Stimulated activated CD4-positive, alpha-beta T cell treated with anti-CD3 and anti-CD28 coated beads, TNF-alpha, amount 100 ng/mL, for 48 hours (primary cell): ENCODE results near the gene LYZL4.

ENCODE experiments used
- DNase-seq, 3 donors: peaks; one replicate each; pipeline ENCODE4 v3.0.0-alpha.2; 2020; ENCODE audit warnings: low read depth in 3 of 3

Gene LYZL4

DNA sequence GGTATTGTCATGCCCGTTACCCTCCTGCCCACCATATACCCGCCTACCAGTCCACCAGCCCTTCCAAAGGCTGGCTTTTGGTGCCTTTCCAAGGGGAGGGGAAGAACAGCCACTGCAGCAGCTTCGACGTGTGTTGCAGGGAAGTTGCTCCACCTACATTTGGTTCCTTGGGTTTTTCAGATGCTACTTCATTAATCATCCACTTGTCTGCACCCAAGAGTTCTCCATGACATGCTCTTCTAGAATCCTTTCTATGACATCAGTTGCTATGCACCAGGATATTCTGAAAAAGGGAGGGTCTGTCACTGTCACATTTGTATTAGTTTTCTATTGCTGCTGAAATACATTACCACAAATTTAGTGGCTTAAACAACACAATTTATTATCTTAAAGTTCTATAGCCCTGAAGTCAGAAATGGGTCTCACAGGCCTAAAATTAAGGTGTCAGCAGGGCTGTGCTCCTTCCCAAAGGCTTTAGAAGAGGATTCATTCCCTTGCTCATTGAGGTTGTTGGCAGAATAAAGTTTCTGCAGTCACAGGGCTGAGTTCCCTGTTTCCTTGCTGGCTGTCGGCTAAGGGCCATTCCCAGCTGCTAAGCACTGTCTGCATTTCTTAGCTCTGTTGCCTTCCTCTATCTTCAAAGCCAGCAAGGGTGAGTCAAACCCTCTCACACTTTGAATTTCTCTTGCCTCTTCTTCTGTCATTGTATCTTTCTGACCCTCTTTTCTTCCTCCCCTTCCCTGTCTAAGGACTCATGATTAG lies at the start of gene LYZL4:
Gene LYZL4, minus strand, starts transcription at position 241 of the 762 bp plus-strand sequence. CDS start 3,359 bp downstream, outside the sequence.
- no peak for DNase-seq

DNA sequence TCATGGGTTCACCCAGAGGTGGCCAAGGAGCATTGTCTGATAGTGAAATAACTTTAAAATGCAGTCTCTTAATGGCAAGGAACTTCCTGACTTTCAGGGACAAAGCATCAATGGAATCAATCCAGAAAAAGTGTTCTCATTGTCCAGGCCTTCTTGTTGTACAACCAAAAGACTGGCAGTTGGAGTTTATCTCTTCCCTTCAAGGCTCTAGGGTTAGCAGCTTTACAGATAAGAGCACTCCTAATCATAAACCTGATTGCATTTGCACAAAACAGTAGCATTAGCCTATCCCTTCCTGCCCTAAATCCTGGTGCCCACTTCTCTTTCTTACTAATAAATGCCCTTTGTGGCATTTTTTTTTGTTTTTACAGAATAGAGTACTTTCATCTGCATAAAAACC lies 48.7 kb upstream of the LYZL4 start:
- DNase-seq: no peak

DNA sequence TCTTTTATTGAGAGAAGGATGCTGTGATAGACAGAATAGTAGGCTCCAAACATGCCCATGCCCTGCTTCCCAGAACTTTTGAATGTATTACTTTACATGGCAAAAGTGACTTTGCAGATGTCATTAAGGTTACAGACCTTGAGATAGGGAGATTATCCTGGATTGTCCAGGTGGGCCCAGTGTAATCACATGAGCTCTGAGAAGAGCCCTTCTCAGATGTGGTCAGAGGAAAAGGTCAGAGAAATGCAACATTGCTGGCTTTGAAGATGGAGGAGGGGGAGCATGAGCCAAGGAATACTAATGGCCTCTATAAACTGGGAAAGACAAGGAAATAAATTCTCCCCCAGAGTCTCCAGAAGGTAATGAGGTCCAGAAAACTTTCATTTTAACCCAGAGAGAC lies 45.8 kb upstream of the LYZL4 start:
- no peak for DNase-seq

- DNase-seq: no peak
These were observed 41.3 kb upstream of the LYZL4 start for GRCh38 chr3:42451546-42452230.

DNA sequence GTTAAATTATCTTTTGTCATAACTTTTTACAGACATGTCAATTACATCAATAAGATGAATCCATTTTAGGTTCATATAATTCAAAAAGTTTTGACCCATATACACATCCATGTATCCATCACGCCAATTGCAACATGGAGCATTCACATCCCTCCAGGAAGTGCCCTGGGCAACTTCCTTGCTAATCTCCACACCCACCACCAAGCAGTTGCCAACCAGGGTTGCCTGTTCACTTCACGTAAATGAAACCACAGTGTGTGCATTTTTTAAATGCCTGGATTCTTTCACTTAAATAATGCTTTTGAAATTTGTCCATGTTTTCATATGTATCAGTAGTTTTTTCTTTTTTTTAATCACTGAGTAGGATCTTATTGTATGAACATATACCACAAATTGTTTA lies 40.7 kb upstream of the LYZL4 start:
- DNase-seq: no peak

DNA sequence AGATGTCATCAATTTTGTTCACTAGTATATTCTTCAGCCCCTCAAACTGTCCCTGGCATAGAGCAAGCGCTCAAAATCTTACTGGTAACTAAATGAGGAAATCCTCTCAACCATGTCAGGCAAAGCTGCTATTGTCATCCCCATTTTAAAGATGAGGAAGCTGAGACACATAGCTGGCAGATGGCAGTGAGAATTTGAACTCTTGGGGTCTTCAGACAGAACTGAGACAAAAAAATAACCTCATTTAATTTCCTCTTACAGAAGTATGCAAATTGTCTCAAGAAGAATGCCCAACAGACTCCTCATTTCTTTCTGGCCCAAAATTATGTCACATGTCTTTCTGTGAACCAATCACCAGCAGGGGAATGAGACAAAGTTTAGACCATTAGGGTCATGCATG lies 40.2 kb upstream of the LYZL4 start:
- no peak for DNase-seq

GRCh38 chr3:42447481-42447880 lies 37.1 kb upstream of the LYZL4 start:
- no peak for DNase-seq

GRCh38 chr3:42446111-42447050 lies 36.0 kb upstream of the LYZL4 start:
- no peak for DNase-seq

DNA sequence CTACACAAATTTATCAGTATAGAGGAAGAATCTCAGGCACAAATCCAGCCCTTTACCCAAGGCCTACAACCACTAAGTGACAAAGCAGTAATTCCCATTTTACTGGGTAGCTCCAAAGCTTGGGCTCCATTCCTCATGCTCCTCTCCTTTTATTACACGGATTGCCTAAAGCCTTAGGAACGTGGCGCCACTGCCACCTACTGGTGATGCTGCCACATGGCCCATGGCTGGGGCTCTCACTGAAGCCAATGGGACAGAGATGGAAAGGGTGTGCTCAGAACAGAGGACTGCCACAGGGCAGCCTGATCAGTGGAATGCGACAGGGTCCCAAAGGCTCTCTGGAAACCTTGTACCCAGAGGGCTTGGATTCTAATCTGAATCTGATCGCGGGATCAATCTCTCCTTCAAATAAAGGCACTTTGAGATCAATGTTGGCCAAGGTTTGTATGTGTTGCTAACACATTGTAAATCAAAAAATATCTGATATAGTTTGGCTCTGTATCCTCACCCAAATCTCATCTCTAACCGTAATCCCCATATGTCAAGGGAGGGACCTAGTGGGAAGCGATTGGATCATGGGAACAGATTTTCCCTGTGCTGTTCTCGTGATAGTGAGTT lies 33.5 kb upstream of the LYZL4 start:
- DNase-seq: peak; percentile 59 to 71 (median 70)

DNA sequence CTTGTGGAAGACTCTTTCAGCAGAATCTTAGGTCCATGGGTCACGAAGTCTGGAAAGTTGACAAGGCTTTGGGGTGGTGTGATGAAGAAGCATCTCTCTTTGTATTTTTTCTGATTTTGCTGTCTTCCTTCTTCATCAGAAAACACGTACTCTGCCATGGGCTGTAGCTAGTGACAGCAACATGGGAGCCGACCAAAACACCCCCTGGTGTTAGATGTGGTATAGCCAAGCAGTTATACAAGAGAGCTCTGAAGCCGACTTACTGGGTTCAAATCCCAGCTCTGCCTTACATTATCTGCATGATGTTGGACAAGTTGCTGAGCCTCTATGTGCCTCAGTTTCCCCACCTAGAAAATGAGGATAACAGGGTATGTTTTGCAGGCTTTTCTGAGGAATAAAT lies 32.9 kb upstream of the LYZL4 start:
- DNase-seq: no peak

DNA sequence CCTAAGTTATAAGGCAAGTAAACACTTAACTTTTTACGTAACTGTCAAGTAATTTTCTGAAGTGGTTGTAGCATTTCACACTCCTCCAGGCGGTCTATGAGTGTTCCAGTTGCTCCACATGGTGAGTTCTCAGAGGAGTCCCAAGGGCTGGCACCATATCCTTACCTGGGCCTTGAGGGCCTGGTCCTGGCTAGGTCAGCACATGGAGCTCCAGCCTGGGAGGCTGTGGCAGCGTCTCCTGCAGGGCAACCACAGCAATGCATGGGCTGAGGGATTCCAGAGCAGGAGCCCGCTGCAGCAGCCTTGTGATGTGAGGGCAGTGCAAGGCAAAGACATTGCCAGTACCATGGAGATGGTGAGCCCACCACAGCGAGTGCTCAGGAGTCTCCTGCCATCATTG lies 32.2 kb upstream of the LYZL4 start:
- DNase-seq: no peak

DNA sequence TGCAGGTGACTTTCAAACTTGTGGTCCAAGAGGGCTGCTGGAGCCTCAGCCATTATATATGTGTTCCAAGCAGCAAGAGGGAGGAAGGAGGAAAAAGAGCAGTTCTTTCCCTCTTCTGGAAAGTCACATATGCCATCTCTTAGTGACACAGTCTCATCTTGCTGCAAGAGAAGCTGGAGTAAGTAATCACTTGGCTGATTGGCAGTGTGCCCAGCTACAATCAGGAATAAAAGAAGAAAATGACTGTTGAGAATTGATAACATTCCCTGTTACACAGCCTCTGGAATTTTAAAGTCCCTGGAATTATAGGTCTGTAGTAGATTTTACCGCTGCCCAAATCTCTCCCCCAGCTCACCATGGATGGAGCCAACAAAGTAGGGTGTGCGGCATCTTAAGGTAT lies 31.4 kb upstream of the LYZL4 start:
- no peak for DNase-seq

DNA sequence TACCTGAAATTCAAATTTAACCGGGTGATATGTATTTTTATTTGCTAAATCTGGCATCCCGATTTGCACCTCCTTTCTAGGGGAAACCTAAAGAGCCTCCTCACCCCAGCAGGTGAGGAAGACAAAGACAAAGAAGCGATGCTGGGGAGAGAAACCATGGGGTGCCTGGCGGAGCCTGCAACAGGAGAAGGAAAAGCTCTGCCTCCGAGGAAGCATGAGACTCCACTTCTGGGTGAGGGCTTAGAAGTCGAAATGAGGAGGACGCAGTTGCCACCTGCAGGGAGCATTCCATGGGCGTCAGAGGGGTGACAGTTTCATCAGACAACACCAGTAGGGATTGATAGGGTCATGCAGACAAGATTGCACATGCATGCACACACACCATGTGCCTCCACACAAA lies 30.5 kb upstream of the LYZL4 start:
- no peak for DNase-seq

DNA sequence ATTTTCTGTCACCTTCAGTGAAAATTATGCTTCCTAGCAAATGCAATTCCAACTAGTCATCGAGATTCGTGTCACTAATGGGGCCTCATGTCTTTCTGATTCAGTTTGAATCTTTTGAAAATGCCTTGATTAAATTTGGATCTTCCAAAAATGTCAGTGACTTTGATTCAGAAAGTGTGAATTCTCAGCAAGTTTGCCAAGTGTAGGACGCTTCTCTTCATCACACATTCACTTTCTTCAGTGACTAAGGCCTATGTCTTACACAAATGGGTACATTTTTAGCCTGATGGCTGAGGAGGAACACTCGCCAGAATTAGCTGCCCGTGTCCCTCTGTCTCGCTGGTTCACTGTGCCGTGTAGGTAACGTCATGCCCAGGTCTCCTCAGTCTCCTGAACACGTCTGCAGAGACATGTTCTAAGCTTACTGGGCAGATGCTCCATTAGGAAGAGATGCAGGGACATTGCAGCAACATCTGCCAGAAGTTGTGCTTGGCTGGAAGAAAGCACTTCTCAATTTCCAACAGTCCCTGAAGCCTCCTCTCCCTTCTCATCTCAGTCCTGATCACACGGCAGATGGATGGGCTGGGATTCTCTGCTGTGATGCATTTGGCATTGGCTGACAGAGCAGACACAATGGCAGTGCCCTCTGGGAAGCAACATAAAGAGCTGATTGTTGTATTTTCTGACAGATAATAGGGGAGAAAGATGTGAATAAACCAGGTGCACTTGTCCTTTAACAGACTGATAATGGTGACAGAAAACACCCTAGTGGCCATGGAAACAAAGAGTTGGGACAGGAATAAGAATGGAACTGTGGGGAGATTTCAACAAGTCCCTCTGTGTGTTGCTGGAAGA lies 29.1 kb upstream of the LYZL4 start:
- DNase-seq: no peak

DNA sequence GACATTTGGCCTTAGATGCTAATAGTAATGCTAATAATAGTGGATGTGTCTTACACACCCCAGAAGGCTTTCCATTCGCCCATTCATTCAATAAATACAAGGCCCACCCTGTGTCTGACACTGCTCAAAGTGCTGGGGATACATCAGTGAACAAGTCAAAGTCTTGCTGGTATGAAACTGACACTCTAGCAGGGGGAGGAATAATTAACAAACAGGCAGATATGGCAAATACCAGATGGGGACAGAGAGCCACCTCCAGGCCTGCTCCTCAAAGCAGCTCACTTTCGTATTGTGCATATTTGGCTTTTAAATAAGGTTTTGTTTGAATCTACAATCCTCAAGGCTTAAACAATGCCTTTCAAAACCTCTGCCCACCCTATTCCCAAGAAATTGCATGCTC lies 28.3 kb upstream of the LYZL4 start:
- DNase-seq: no peak

- DNase-seq: no peak
These were observed 27.8 kb upstream of the LYZL4 start for GRCh38 chr3:42438193-42438592.

GRCh38 chr3:42434777-42435380 lies 24.5 kb upstream of the LYZL4 start:
- DNase-seq: no peak

DNA sequence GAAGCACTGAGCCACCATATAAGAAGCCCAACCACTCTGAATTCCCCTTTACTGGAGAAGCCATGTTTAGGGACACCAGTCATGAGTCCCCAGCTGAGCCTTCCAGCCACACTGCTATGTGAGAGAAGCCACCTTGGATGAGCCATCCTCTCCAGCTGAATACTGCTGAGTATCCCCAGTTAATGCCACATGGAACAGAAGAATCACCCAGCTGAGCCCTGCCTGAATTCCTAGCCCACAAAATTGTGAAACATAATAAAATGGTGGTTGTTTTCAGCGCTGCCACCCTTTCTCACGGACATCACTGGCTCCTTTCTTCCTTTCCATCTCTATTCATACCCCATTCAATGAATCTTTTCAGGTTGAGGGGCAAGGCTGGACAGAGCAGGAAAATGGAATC lies 22.1 kb upstream of the LYZL4 start:
- DNase-seq: no peak

- no peak for DNase-seq
These were observed 20.5 kb upstream of the LYZL4 start for GRCh38 chr3:42430781-42431532.

- DNase-seq: no peak
These were observed 18.4 kb upstream of the LYZL4 start for GRCh38 chr3:42428830-42429229.
